OCI-LY7 (cell line): Measurements from ENCODE around the gene RAB8B. TPM values are rescaled to one million over a fixed set of nuclear protein-coding genes. Genes with fewer than 3 reads are reported as not detected.

ENCODE experiments used
- BruUV-seq: library from RNA; stranded (reverse); fragments of 400-500 nt; replicated peaks from 2 replicates; lab custom pipeline; 2021; lab: Mats Ljungman, UMichigan
- CTCF ChIA-PET: fragments of 300-600 bp; sonication (Branson Sonifier 250); formaldehyde crosslinking; loops from one replicate; lab custom pipeline; 2022; ENCODE audit warnings: antibody characterized with exemption; ENCODE audit not compliant: unreplicated experiment; lab: Charles Lee
- POLR2A ChIA-PET: fragments of 300-600 bp; sonication (Branson Sonifier 250); formaldehyde crosslinking; loops from one replicate; lab custom pipeline; 2022; ENCODE audit warnings: antibody characterized with exemption; lab: Charles Lee
- DNase-seq: peaks from one replicate; pipeline ENCODE4 v3.0.0-alpha.2; 2015; ENCODE audit warnings: low spot score
- H2AFZ ChIP-seq: fragments of 200-600 bp; sonication (generic), shearing (Covaris generic); 2 replicates; pipeline ENCODE4 v1.6.1; 2014; ENCODE audit warnings: mild to moderate bottlenecking, antibody characterized with exemption, low read length, moderate library complexity
- H3K27ac ChIP-seq: fragments of 200-600 bp; sonication (generic); 2 replicates; pipeline ENCODE4 v1.5.1; 2014; ENCODE audit warnings: mixed run types, low read depth, mild to moderate bottlenecking, moderate library complexity, low read length, inconsistent platforms; ENCODE audit not compliant: poor library complexity, severe bottlenecking
- H3K36me3 ChIP-seq: fragments of 200-600 bp; sonication (generic); 2 replicates; pipeline ENCODE4 v1.6.1; 2014; ENCODE audit warnings: mild to moderate bottlenecking, antibody characterized with exemption, low read length, moderate library complexity, mixed read lengths; ENCODE audit not compliant: insufficient read depth
- H3K4me1 ChIP-seq: fragments of 200-600 bp; sonication (generic); 2 replicates; pipeline ENCODE4 v1.5.1; 2014; ENCODE audit warnings: mild to moderate bottlenecking, low read length; ENCODE audit not compliant: insufficient read depth, poor library complexity, severe bottlenecking
- H3K4me2 ChIP-seq: fragments of 200-600 bp; sonication (generic); 2 replicates; pipeline ENCODE4 v1.6.1; 2014; ENCODE audit warnings: mild to moderate bottlenecking, low read length
- H3K4me3 ChIP-seq: fragments of 200-600 bp; sonication (generic); 2 replicates; pipeline ENCODE4 v1.5.1; 2014; ENCODE audit warnings: mild to moderate bottlenecking, low read depth, low read length; ENCODE audit not compliant: poor library complexity, severe bottlenecking
- H3K79me2 ChIP-seq: fragments of 200-600 bp; sonication (generic); 2 replicates; pipeline ENCODE4 v1.6.1; 2016; ENCODE audit warnings: low read depth, mild to moderate bottlenecking, low read length, moderate library complexity, mixed read lengths; ENCODE audit not compliant: insufficient read depth
- H3K9me2 ChIP-seq: fragments of 200-600 bp; sonication (generic); 2 replicates; pipeline ENCODE4 v1.6.1; 2016; ENCODE audit warnings: mild to moderate bottlenecking, low read length, mixed read lengths; ENCODE audit not compliant: insufficient read depth
- H3K9me3 ChIP-seq: fragments of 200-600 bp; sonication (generic); 2 replicates; pipeline ENCODE4 v1.6.1; 2014; ENCODE audit warnings: mild to moderate bottlenecking, mixed run types, low read length, mixed read lengths
- H4K20me1 ChIP-seq: fragments of 200-600 bp; sonication (generic); 2 replicates; pipeline ENCODE4 v1.6.1; 2014; ENCODE audit warnings: mild to moderate bottlenecking, antibody characterized with exemption, low read length, moderate library complexity, mixed read lengths; ENCODE audit not compliant: insufficient read depth
- EZH2phosphoT487 ChIP-seq: fragments of 200-600 bp; sonication (generic); IDR thresholded peaks from 2 replicates; pipeline ENCODE4 v1.6.1; 2018; ENCODE audit warnings: low read depth, borderline replicate concordance, mild to moderate bottlenecking, mixed run types, antibody characterized with exemption, low read length, moderate library complexity, mixed read lengths
- intact Hi-C: fragments of 100-400 bp; cut with micrococcal nuclease; formaldehyde crosslinking; loops from one replicate; pipeline ENCODE4 v1.10.0; 2022; ENCODE audit not compliant: unreplicated experiment
- total RNA-seq, 2 experiments: library from RNA; depleted of rRNA in 1 of 2; stranded (reverse); fragments of >200 nt in 1 of 2; shearing (Covaris generic) in 1 of 2; gene quantifications; 2 replicates each; pipeline ENCODE4 v1.2.3, GENCODE V29; 2014 to 2022
- TF ChIP-seq, protein P1 (sequence below): fragments of 200-600 bp; sonication (generic); conservative IDR thresholded peaks from 2 replicates; pipeline ENCODE4 v1.5.1; 2014; ENCODE audit warnings: mild to moderate bottlenecking, antibody characterized with exemption, low read length, moderate library complexity, mixed read lengths

RAB8B gene
- total RNA-seq, 2 experiments from 2014 or later: 4.9 to 18.6 TPM

DNA sequence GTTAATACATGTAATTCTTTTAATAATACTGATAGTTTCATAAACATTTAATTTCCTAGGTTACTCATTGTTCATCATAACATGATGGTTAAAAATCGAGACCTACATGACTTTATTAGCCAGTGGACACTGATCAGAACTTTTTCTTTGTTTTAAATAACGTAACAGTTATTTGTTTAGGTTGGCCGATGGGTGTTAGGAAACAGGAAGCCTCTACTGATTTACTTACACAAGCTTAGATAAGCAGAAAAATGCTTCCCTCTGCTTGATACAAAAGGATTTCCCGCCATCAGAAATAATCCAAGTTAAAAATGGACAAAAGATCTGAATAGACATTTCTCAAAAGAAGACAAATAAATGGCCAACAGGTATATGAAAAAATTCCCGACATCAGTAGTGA is 71.4 kb downstream of the RAB8B start:
- DNase-seq: no peak
- H3K27ac ChIP-seq: no peak overlapping the region
- TF ChIP-seq, protein P1, sequence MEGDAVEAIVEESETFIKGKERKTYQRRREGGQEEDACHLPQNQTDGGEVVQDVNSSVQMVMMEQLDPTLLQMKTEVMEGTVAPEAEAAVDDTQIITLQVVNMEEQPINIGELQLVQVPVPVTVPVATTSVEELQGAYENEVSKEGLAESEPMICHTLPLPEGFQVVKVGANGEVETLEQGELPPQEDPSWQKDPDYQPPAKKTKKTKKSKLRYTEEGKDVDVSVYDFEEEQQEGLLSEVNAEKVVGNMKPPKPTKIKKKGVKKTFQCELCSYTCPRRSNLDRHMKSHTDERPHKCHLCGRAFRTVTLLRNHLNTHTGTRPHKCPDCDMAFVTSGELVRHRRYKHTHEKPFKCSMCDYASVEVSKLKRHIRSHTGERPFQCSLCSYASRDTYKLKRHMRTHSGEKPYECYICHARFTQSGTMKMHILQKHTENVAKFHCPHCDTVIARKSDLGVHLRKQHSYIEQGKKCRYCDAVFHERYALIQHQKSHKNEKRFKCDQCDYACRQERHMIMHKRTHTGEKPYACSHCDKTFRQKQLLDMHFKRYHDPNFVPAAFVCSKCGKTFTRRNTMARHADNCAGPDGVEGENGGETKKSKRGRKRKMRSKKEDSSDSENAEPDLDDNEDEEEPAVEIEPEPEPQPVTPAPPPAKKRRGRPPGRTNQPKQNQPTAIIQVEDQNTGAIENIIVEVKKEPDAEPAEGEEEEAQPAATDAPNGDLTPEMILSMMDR: no peak
- TF ChIP-seq EZH2phosphoT487: no peak
- no peaks in the 10 kb centered on the region for H4K20me1 ChIP-seq
- no peaks in the 10 kb centered on the region for H3K79me2 ChIP-seq
- no peak overlapping the region for H3K4me2 ChIP-seq
- CTCF ChIA-PET: no interaction called here
- no TSS peak for BruUV-seq
- no peaks in the 10 kb centered on the region for H3K9me2 ChIP-seq
- no peak overlapping the region for H3K4me3 ChIP-seq
- H2AFZ ChIP-seq: no peak overlapping the region
- no peaks in the 10 kb centered on the region for H3K9me3 ChIP-seq
- intact Hi-C loops: no loop called here
- peaks cover 65% of the 10 kb centered on the region for H3K36me3 ChIP-seq
- no peaks in the 10 kb centered on the region for H3K4me1 ChIP-seq
- POLR2A ChIA-PET: interaction anchor here (0.6 kb wide), 1 partner anchor 186 kb away, joined by 3 read pairs; no protein-coding TSS in a partner anchor

DNA sequence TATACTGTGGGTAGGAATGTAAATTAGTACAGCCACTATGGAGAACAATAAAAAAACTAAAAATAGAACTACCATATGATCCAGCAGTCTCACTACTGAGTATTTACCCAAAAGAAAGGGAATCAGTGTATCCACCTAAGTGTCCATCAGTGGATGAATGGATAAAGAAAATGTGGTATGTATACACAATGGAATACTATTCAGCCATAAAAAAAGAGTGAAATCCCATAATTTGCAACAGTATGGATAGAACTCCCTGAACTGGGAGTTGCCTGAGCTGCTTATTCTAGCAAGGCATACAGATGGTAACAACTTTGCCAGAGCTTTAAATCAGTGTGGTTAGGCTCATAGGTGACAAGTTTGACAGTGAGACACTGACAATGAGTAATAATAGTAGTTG is 71.9 kb downstream of the RAB8B start:
- CTCF ChIA-PET: no interaction called here
- intact Hi-C loops: no loop called here
- no TSS peak for BruUV-seq
- Histone ChIP-seq H3K79me2 (no peaks in the 10 kb centered on the region), H3K4me3 (no peak overlapping the region), H3K27ac (no peak overlapping the region), H3K36me3 (peaks cover 62% of the 10 kb centered on the region), H2AFZ (no peak overlapping the region), H3K4me1 (no peaks in the 10 kb centered on the region), H3K9me2 (no peaks in the 10 kb centered on the region), H3K9me3 (no peaks in the 10 kb centered on the region), H4K20me1 (no peaks in the 10 kb centered on the region), H3K4me2 (no peak overlapping the region)
- POLR2A ChIA-PET: interaction anchor here (0.6 kb wide), 1 partner anchor 186 kb away, joined by 3 read pairs; no protein-coding TSS in a partner anchor
- no peak for DNase-seq
- no peak for TF ChIP-seq EZH2phosphoT487
- TF ChIP-seq, protein P1: no peak

DNA sequence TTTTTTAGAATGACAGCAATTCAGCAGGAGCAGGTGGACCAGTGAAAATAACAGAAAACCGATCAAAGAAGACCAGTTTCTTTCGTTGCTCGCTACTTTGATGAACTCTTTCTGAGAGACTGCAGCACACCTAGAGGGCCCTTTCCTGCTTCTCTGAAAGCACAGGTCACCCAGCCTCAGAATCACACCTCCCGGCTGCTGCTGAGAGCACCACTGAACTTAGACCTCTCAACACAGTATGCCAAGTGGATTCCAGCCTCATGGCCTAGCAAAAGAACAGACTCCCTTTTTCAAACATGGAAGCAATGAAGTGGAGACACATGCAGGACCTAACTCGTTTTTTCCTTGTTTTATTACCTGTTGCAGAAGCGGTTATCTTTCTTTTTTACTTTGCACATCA is 74.1 kb downstream of the RAB8B start:
- POLR2A ChIA-PET: no interaction called here
- no TSS peak for BruUV-seq
- Histone ChIP-seq H3K36me3 (peaks cover 43% of the 10 kb centered on the region), H3K27ac (no peak overlapping the region), H3K4me3 (no peak overlapping the region), H3K4me2 (no peak overlapping the region), H3K4me1 (no peaks in the 10 kb centered on the region), H3K9me3 (no peaks in the 10 kb centered on the region), H3K9me2 (no peaks in the 10 kb centered on the region), H3K79me2 (no peaks in the 10 kb centered on the region), H4K20me1 (no peaks in the 10 kb centered on the region), H2AFZ (no peak overlapping the region)
- TF ChIP-seq EZH2phosphoT487: no peak
- TF ChIP-seq, protein P1: no peak
- no peak for DNase-seq
- intact Hi-C loops: no loop called here
- CTCF ChIA-PET: no interaction called here
